PC-3 (cell line): ENCODE results near the gene DCP1B. TPM values are rescaled to one million over a fixed set of nuclear protein-coding genes. Genes with fewer than 3 reads are reported as not detected.

ENCODE experiments used
- ATAC-seq: fragments of 200-7000 bp; cut with Tn5 transposase; 2 replicates; pipeline ENCODE4 v1.9.1; 2020; ENCODE audit warnings: mild to moderate bottlenecking, moderate library complexity
- BruUV-seq: library from RNA; stranded (reverse); fragments of 400-500 nt; replicated peaks from 2 replicates; lab custom pipeline; 2021; lab: Mats Ljungman, UMichigan
- CTCF ChIA-PET: fragments of 300-600 bp; sonication (Branson Sonifier 250); formaldehyde crosslinking; loops from one replicate; lab custom pipeline; 2022; ENCODE audit warnings: antibody characterized with exemption; lab: Charles Lee
- POLR2A ChIA-PET: fragments of 300-600 bp; sonication (Branson Sonifier 250); formaldehyde crosslinking; loops from one replicate; lab custom pipeline; 2022; ENCODE audit warnings: antibody characterized with exemption; ENCODE audit not compliant: unreplicated experiment; lab: Charles Lee
- DNase-seq: peaks from one replicate; pipeline ENCODE4 v3.0.0-alpha.2; 2015
- H2AFZ ChIP-seq: fragments of 300-600 bp; sonication (generic); 2 replicates; pipeline ENCODE4 v1.6.0; 2016; ENCODE audit warnings: antibody characterized with exemption, low read length
- H3F3A ChIP-seq: fragments of 300-600 bp; sonication (generic); one replicate; pipeline ENCODE4 v1.6.0; 2017; ENCODE audit warnings: antibody characterized with exemption, low read length, control low read depth, mild to moderate bottlenecking; ENCODE audit not compliant: unreplicated experiment
- H3K27ac ChIP-seq: fragments of 300-600 bp; sonication (generic); 2 replicates; pipeline ENCODE4 v1.5.1; 2016; ENCODE audit warnings: mild to moderate bottlenecking, low read length
- H3K27me3 ChIP-seq: fragments of 300-600 bp; sonication (generic); 2 replicates; pipeline ENCODE4 v1.6.1; 2016; ENCODE audit warnings: low read length, mixed read lengths
- H3K36me3 ChIP-seq: fragments of 300-600 bp; sonication (generic); 2 replicates; pipeline ENCODE4 v1.6.1; 2016; ENCODE audit warnings: low read depth, mixed run types, low read length, mixed read lengths
- H3K4me1 ChIP-seq: fragments of 300-600 bp; sonication (generic); 2 replicates; pipeline ENCODE4 v1.5.1; 2016; ENCODE audit warnings: low read length; ENCODE audit not compliant: insufficient read depth
- H3K4me2 ChIP-seq: fragments of 300-600 bp; sonication (generic); 2 replicates; pipeline ENCODE4 v1.6.0; 2016; ENCODE audit warnings: low read length
- H3K4me3 ChIP-seq: fragments of 300-600 bp; sonication (generic); 2 replicates; pipeline ENCODE4 v1.5.1; 2016; ENCODE audit warnings: mild to moderate bottlenecking, low read length, mixed read lengths
- H3K79me2 ChIP-seq: fragments of 300-600 bp; sonication (generic); 2 replicates; pipeline ENCODE4 v1.6.1; 2017; ENCODE audit warnings: low read length, mixed read lengths
- H3K9ac ChIP-seq: fragments of 300-600 bp; sonication (generic); 2 replicates; pipeline ENCODE4 v1.6.0; 2016; ENCODE audit warnings: mild to moderate bottlenecking, low read length
- H3K9me2 ChIP-seq: fragments of 300-600 bp; sonication (generic); replicated peaks from 2 replicates; pipeline ENCODE4 v1.6.1; 2016; ENCODE audit warnings: mixed run types, low read length, mixed read lengths
- H3K9me3 ChIP-seq: fragments of 300-600 bp; sonication (generic); 2 replicates; pipeline ENCODE4 v1.6.1; 2016; ENCODE audit warnings: low read length, mixed read lengths
- H4K20me1 ChIP-seq: fragments of 300-600 bp; sonication (generic); 2 replicates; pipeline ENCODE4 v1.6.1; 2016; ENCODE audit warnings: low read length, mixed read lengths
- EZH2 ChIP-seq: fragments of 300-600 bp; sonication (generic); IDR thresholded peaks from one replicate; pipeline ENCODE4 v1.6.1; 2017; ENCODE audit warnings: antibody characterized with exemption, mild to moderate bottlenecking, low read length; ENCODE audit not compliant: unreplicated experiment
- EZH2phosphoT487 ChIP-seq: fragments of 300-600 bp; sonication (generic); IDR thresholded peaks from 2 replicates; pipeline ENCODE4 v1.6.1; 2018; ENCODE audit warnings: mild to moderate bottlenecking, antibody characterized with exemption, low read length, borderline replicate concordance
- intact Hi-C: fragments of 100-400 bp; cut with micrococcal nuclease; formaldehyde crosslinking; loops from 2 replicates; pipeline ENCODE4 v1.9.0; 2023
- total RNA-seq: library from RNA; depleted of rRNA; stranded (reverse); fragments of >200 nt; gene quantifications from 2 replicates; pipeline ENCODE4 v1.2.3, GENCODE V29; 2014
- TF ChIP-seq, protein P1 (sequence below): fragments of 300-600 bp; sonication (generic); conservative IDR thresholded peaks from 2 replicates; pipeline ENCODE4 v1.5.1; 2017; ENCODE audit warnings: antibody characterized with exemption, low read depth, mild to moderate bottlenecking, low read length

DCP1B gene
- total RNA-seq, 1 experiment from 2014 or later, result 4.9 TPM

DNA sequence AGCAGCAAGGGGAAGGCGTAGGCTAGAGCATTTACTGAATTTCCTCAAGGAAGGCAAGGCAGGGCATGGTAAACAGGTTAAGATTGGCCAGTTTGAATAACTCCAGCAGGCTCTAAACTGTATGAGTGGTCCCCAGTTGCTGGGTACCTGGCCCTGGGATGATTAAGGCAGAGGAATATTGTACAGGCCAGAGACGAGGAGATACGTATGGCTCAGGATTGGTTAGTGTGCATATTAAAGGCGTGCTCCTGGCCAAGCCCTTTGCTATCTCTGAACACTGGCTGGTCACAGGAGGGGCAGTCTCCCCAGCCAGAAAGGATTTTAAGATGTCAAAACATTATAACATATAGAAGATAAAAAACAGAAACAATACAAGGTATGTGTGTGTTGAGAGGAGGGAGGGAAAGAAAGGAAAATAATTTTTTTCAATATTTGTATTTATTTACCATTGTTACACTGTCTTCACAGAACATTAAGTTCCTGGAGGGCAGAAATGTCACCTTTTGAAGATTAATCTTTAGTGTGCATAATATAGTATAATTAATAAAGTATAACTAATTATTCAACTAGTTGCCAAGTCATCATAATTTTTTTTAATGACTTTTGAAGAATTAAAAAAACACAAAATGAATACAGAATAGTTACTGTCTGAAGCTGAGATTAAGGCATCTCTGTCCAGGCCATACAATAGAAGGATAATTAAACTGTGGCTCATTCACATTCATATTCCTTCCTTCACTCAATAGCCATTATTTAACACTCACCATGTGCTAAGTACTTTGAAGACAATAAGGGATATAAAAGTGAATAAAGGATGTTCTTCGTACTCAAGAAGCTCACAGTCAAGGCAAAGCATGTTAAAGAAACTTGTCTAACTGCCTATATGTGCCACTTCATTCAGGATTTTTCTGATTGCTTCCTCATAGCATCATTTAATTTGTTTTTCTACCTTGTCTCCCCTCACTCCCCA is 41.9 kb downstream of the DCP1B start:
- ChIA-PET CTCF (no interaction called here), POLR2A (no interaction called here)
- Histone ChIP-seq H3K36me3 (no peaks in the 10 kb centered on the region), H2AFZ (no peak overlapping the region), H3K79me2 (no peaks in the 10 kb centered on the region), H3K9me2 (no peaks in the 10 kb centered on the region), H3K4me1 (no peaks in the 10 kb centered on the region), H3K27me3 (no peaks in the 10 kb centered on the region), H3K9ac (no peak overlapping the region), H3F3A (no peaks in the 10 kb centered on the region), H3K9me3 (no peaks in the 10 kb centered on the region), H3K4me3 (no peak overlapping the region), H3K27ac (no peak overlapping the region), H3K4me2 (no peak overlapping the region), H4K20me1 (no peaks in the 10 kb centered on the region)
- intact Hi-C loops, result no loop called here
- TF ChIP-seq EZH2 (no peak), EZH2phosphoT487 (no peak)
- TF ChIP-seq, protein P1, sequence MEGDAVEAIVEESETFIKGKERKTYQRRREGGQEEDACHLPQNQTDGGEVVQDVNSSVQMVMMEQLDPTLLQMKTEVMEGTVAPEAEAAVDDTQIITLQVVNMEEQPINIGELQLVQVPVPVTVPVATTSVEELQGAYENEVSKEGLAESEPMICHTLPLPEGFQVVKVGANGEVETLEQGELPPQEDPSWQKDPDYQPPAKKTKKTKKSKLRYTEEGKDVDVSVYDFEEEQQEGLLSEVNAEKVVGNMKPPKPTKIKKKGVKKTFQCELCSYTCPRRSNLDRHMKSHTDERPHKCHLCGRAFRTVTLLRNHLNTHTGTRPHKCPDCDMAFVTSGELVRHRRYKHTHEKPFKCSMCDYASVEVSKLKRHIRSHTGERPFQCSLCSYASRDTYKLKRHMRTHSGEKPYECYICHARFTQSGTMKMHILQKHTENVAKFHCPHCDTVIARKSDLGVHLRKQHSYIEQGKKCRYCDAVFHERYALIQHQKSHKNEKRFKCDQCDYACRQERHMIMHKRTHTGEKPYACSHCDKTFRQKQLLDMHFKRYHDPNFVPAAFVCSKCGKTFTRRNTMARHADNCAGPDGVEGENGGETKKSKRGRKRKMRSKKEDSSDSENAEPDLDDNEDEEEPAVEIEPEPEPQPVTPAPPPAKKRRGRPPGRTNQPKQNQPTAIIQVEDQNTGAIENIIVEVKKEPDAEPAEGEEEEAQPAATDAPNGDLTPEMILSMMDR, result no peak
- ATAC-seq (no peak), DNase-seq (no peak)
- BruUV-seq, result no TSS peak

DNA sequence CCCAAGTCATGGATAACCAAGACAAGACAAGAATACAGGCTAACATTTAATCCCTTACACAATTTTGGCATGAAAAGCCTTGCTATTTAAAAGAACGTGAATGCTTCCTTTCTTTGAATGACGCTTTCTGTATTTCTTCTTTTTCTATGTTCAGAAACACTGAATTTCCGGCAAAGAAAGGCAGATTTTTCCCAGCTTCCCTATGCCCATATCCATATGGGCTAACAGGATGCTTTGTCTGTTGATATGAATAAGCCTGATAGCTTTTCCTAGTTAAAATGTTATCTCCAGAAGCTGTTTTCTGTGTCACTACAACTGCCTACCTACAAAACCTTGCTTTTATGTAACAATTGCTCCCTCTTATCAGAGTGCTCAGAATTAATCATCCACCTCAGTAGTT is 47.5 kb downstream of the DCP1B start:
- ChIA-PET POLR2A (no interaction called here), CTCF (no interaction called here)
- TF ChIP-seq, protein P1, result no peak
- TF ChIP-seq EZH2phosphoT487, result no peak
- TF ChIP-seq EZH2, result no peak

More for the DNA sequence above, 47.5 kb downstream of the DCP1B start:
- ATAC-seq, result no peak
- no peaks in the 10 kb centered on the region for H3K4me1 ChIP-seq
- H3K9ac ChIP-seq, result no peak overlapping the region
- no peaks in the 10 kb centered on the region for H3K9me2 ChIP-seq
- no peaks in the 10 kb centered on the region for H4K20me1 ChIP-seq
- intact Hi-C loops, result no loop called here
- no peaks in the 10 kb centered on the region for H3K9me3 ChIP-seq
- H3K4me3 ChIP-seq, result no peak overlapping the region
- no peak overlapping the region for H2AFZ ChIP-seq
- H3K4me2 ChIP-seq, result no peak overlapping the region
- no TSS peak for BruUV-seq
- H3K36me3 ChIP-seq, result no peaks in the 10 kb centered on the region
- no peaks in the 10 kb centered on the region for H3K79me2 ChIP-seq
- H3K27me3 ChIP-seq, result no peaks in the 10 kb centered on the region
- no peak overlapping the region for H3K27ac ChIP-seq
- no peak for DNase-seq
- H3F3A ChIP-seq, result no peaks in the 10 kb centered on the region
